Measurements from ENCODE around the gene AGBL1. TPM values are rescaled to one million over a fixed set of nuclear protein-coding genes. Genes with fewer than 3 reads are reported as not detected.

AGBL1 gene
- total RNA-seq, 1 donor from 2014 or later, result 0.07 TPM

- Mint-ChIP-seq H3K27ac (no peak overlapping the region), H3K36me3 (no peaks in the 10 kb centered on the region), H3K4me3 (no peak overlapping the region), H3K4me1 (ENCODE audit: unreplicated experiment) (no peaks in the 10 kb centered on the region), H3K9me3 (no peaks in the 10 kb centered on the region), H3K27me3 (peaks cover 3% of the 10 kb centered on the region)
- no peak for DNase-seq (ENCODE audit: extremely low spot score, unreplicated experiment)
- TF ChIP-seq CTCF (conservative IDR thresholded peaks at IDR 0.05), result no peak
Observed at GRCh38 chr15:86266896-86267484, 187.3 kb downstream of the AGBL1 start.

GRCh38 chr15:86267892-86268291 lies 188.2 kb downstream of the AGBL1 start:
- Mint-ChIP-seq H3K4me1 (ENCODE audit: unreplicated experiment) (no peaks in the 10 kb centered on the region), H3K9me3 (no peaks in the 10 kb centered on the region), H3K27me3 (peaks cover 3% of the 10 kb centered on the region), H3K36me3 (no peaks in the 10 kb centered on the region), H3K27ac (no peak overlapping the region), H3K4me3 (no peak overlapping the region)
- DNase-seq (ENCODE audit: extremely low spot score, unreplicated experiment), result no peak
- TF ChIP-seq CTCF (conservative IDR thresholded peaks at IDR 0.05), result no peak

GRCh38 chr15:86268558-86268957 lies 188.9 kb downstream of the AGBL1 start:
- Mint-ChIP-seq H3K27ac (no peak overlapping the region), H3K4me1 (ENCODE audit: unreplicated experiment) (no peaks in the 10 kb centered on the region), H3K4me3 (no peak overlapping the region), H3K9me3 (no peaks in the 10 kb centered on the region), H3K27me3 (peaks cover 5% of the 10 kb centered on the region), H3K36me3 (no peaks in the 10 kb centered on the region)
- no peak for DNase-seq (ENCODE audit: extremely low spot score, unreplicated experiment)
- TF ChIP-seq CTCF (conservative IDR thresholded peaks at IDR 0.05), result no peak

- H3K27ac Mint-ChIP-seq, result no peak overlapping the region
- no peak for DNase-seq (ENCODE audit: extremely low spot score, unreplicated experiment)
- H3K4me1 Mint-ChIP-seq (ENCODE audit: unreplicated experiment), result no peaks in the 10 kb centered on the region
- H3K27me3 Mint-ChIP-seq, result peaks cover 9% of the 10 kb centered on the region
- no peaks in the 10 kb centered on the region for H3K9me3 Mint-ChIP-seq
- H3K4me3 Mint-ChIP-seq, result no peak overlapping the region
- no peaks in the 10 kb centered on the region for H3K36me3 Mint-ChIP-seq
- TF ChIP-seq CTCF (conservative IDR thresholded peaks at IDR 0.05), result no peak
Observed at GRCh38 chr15:86273309-86273708, 193.6 kb downstream of the AGBL1 start.

- Mint-ChIP-seq H3K9me3 (no peaks in the 10 kb centered on the region), H3K36me3 (no peaks in the 10 kb centered on the region), H3K27me3 (peaks cover 8% of the 10 kb centered on the region), H3K4me1 (ENCODE audit: unreplicated experiment) (no peaks in the 10 kb centered on the region), H3K4me3 (no peak overlapping the region), H3K27ac (no peak overlapping the region)
- no peak for DNase-seq (ENCODE audit: extremely low spot score, unreplicated experiment)
- no peak for TF ChIP-seq CTCF (conservative IDR thresholded peaks at IDR 0.05)
Observed at GRCh38 chr15:86275361-86275760, 195.7 kb downstream of the AGBL1 start.

GRCh38 chr15:86278586-86278985 lies 198.9 kb downstream of the AGBL1 start:
- no peak overlapping the region for H3K4me3 Mint-ChIP-seq
- TF ChIP-seq CTCF (conservative IDR thresholded peaks at IDR 0.05), result no peak
- no peak overlapping the region for H3K27ac Mint-ChIP-seq
- peaks cover 6% of the 10 kb centered on the region for H3K27me3 Mint-ChIP-seq
- H3K9me3 Mint-ChIP-seq, result no peaks in the 10 kb centered on the region
- H3K4me1 Mint-ChIP-seq (ENCODE audit: unreplicated experiment), result no peaks in the 10 kb centered on the region
- no peak for DNase-seq (ENCODE audit: extremely low spot score, unreplicated experiment)
- no peaks in the 10 kb centered on the region for H3K36me3 Mint-ChIP-seq

All from type B pancreatic cell (in vitro differentiated cells).